ENCODE measurements around the gene RGS7. TPM values are rescaled to one million over a fixed set of nuclear protein-coding genes. Genes with fewer than 3 reads are reported as not detected.
"Not testable (repeated sequence)": the region's sequence is repeated elsewhere in the genome, so short reads cannot be mapped to it uniquely, and the experiment has no call there.

Gene RGS7
- total RNA-seq, 1 donor from 2014 or later: 0.18 TPM

- TF ChIP-seq EZH2 (IDR thresholded peaks at IDR 0.05; ENCODE audit: insufficient read depth, low read length) (no peak), CTCF (IDR thresholded peaks at IDR 0.05; ENCODE audit: insufficient read depth, low read depth, low read length) (no peak)
- no peaks in the 10 kb centered on the region for H3K36me3 ChIP-seq (ENCODE audit: insufficient read depth, low read length)
- H4K20me1 ChIP-seq (ENCODE audit: insufficient read depth, low read length): no peaks in the 10 kb centered on the region
- DNase-seq (ENCODE audit: low read depth): no peak
- no peak for FAIRE-seq
- H3K27ac ChIP-seq (ENCODE audit: low read depth, low read length): no peak overlapping the region
- no peaks in the 10 kb centered on the region for H3K36me3 Mint-ChIP-seq (ENCODE audit: low read depth, unreplicated experiment)
- H3K4me3 Mint-ChIP-seq (ENCODE audit: unreplicated experiment): no peak overlapping the region
- no peaks in the 10 kb centered on the region for H3K9me3 Mint-ChIP-seq (ENCODE audit: unreplicated experiment)
- H3K4me1 ChIP-seq (ENCODE audit: insufficient read depth, low read length): no peaks in the 10 kb centered on the region
- no peak overlapping the region for H3K4me3 ChIP-seq (ENCODE audit: insufficient read depth, low read depth, low read length)
- H3K4me2 ChIP-seq (ENCODE audit: low read length): no peak overlapping the region
- H2AFZ ChIP-seq (ENCODE audit: low read depth, low read length): no peak overlapping the region
- H3K27me3 ChIP-seq (ENCODE audit: insufficient read depth, low read length): no peaks in the 10 kb centered on the region
- H3K9ac ChIP-seq (ENCODE audit: low read length): no peak overlapping the region
- no peaks in the 10 kb centered on the region for H3K27me3 Mint-ChIP-seq (ENCODE audit: low read depth, unreplicated experiment)
- no peak overlapping the region for H3K27ac Mint-ChIP-seq (ENCODE audit: unreplicated experiment)
- H3K9me3 ChIP-seq (ENCODE audit: insufficient read depth, low read depth, low read length): no peaks in the 10 kb centered on the region
- H3K79me2 ChIP-seq (ENCODE audit: insufficient read depth, low read length): no peaks in the 10 kb centered on the region
- H3K4me1 Mint-ChIP-seq (ENCODE audit: low read depth, unreplicated experiment): peaks cover 8% of the 10 kb centered on the region
Observed at GRCh38 chr1:241090798-241091197, 266.2 kb downstream of the RGS7 start.

- not testable (repeated sequence) for H3K4me1 Mint-ChIP-seq (ENCODE audit: low read depth, unreplicated experiment); H4K20me1 ChIP-seq (ENCODE audit: insufficient read depth, low read length); H3K9ac ChIP-seq (ENCODE audit: low read length); H3K27me3 ChIP-seq (ENCODE audit: insufficient read depth, low read length); H3K4me3 Mint-ChIP-seq (ENCODE audit: unreplicated experiment); H3K4me3 ChIP-seq (ENCODE audit: insufficient read depth, low read depth, low read length); H3K4me1 ChIP-seq (ENCODE audit: insufficient read depth, low read length); H3K79me2 ChIP-seq (ENCODE audit: insufficient read depth, low read length); H3K36me3 Mint-ChIP-seq (ENCODE audit: low read depth, unreplicated experiment); H3K9me3 Mint-ChIP-seq (ENCODE audit: unreplicated experiment); DNase-seq (ENCODE audit: low read depth); H3K4me2 ChIP-seq (ENCODE audit: low read length); H3K27ac Mint-ChIP-seq (ENCODE audit: unreplicated experiment); H3K36me3 ChIP-seq (ENCODE audit: insufficient read depth, low read length); FAIRE-seq; H3K9me3 ChIP-seq (ENCODE audit: insufficient read depth, low read depth, low read length); H2AFZ ChIP-seq (ENCODE audit: low read depth, low read length); H3K27me3 Mint-ChIP-seq (ENCODE audit: low read depth, unreplicated experiment); H3K27ac ChIP-seq (ENCODE audit: low read depth, low read length)
Observed at GRCh38 chr1:241089066-241089465, 267.9 kb downstream of the RGS7 start.

- H4K20me1 ChIP-seq (ENCODE audit: insufficient read depth, low read length); H3K27me3 ChIP-seq (ENCODE audit: insufficient read depth, low read length); DNase-seq (ENCODE audit: low read depth); H3K79me2 ChIP-seq (ENCODE audit: insufficient read depth, low read length); H3K4me3 Mint-ChIP-seq (ENCODE audit: unreplicated experiment); H3K9me3 Mint-ChIP-seq (ENCODE audit: unreplicated experiment); H3K4me3 ChIP-seq (ENCODE audit: insufficient read depth, low read depth, low read length); H2AFZ ChIP-seq (ENCODE audit: low read depth, low read length); H3K9me3 ChIP-seq (ENCODE audit: insufficient read depth, low read depth, low read length); FAIRE-seq; H3K4me1 Mint-ChIP-seq (ENCODE audit: low read depth, unreplicated experiment); H3K27ac ChIP-seq (ENCODE audit: low read depth, low read length); H3K36me3 Mint-ChIP-seq (ENCODE audit: low read depth, unreplicated experiment); H3K27me3 Mint-ChIP-seq (ENCODE audit: low read depth, unreplicated experiment); H3K36me3 ChIP-seq (ENCODE audit: insufficient read depth, low read length); H3K27ac Mint-ChIP-seq (ENCODE audit: unreplicated experiment); H3K4me2 ChIP-seq (ENCODE audit: low read length); H3K4me1 ChIP-seq (ENCODE audit: insufficient read depth, low read length); H3K9ac ChIP-seq (ENCODE audit: low read length): not testable (repeated sequence)
Observed at GRCh38 chr1:241088075-241088474, 268.9 kb downstream of the RGS7 start.

GRCh38 chr1:241086686-241087085, 270.3 kb downstream of the RGS7 start:
- no peak overlapping the region for H3K27ac Mint-ChIP-seq (ENCODE audit: unreplicated experiment)

More at GRCh38 chr1:241086686-241087085, 270.3 kb downstream of the RGS7 start:
- no peaks in the 10 kb centered on the region for H3K27me3 Mint-ChIP-seq (ENCODE audit: low read depth, unreplicated experiment)
- H3K79me2 ChIP-seq (ENCODE audit: insufficient read depth, low read length): no peaks in the 10 kb centered on the region
- FAIRE-seq: no peak
- no peak overlapping the region for H3K4me3 Mint-ChIP-seq (ENCODE audit: unreplicated experiment)
- no peaks in the 10 kb centered on the region for H3K4me1 ChIP-seq (ENCODE audit: insufficient read depth, low read length)
- H3K36me3 Mint-ChIP-seq (ENCODE audit: low read depth, unreplicated experiment): no peaks in the 10 kb centered on the region
- DNase-seq (ENCODE audit: low read depth): no peak
- H3K36me3 ChIP-seq (ENCODE audit: insufficient read depth, low read length): no peaks in the 10 kb centered on the region
- TF ChIP-seq CTCF (IDR thresholded peaks at IDR 0.05; ENCODE audit: insufficient read depth, low read depth, low read length) (no peak), EZH2 (IDR thresholded peaks at IDR 0.05; ENCODE audit: insufficient read depth, low read length) (no peak)
- no peak overlapping the region for H3K9ac ChIP-seq (ENCODE audit: low read length)
- no peaks in the 10 kb centered on the region for H3K27me3 ChIP-seq (ENCODE audit: insufficient read depth, low read length)
- H3K9me3 Mint-ChIP-seq (ENCODE audit: unreplicated experiment): no peaks in the 10 kb centered on the region
- H2AFZ ChIP-seq (ENCODE audit: low read depth, low read length): no peak overlapping the region
- H3K27ac ChIP-seq (ENCODE audit: low read depth, low read length): no peak overlapping the region
- H3K4me3 ChIP-seq (ENCODE audit: insufficient read depth, low read depth, low read length): no peak overlapping the region
- no peak overlapping the region for H3K4me2 ChIP-seq (ENCODE audit: low read length)
- no peaks in the 10 kb centered on the region for H4K20me1 ChIP-seq (ENCODE audit: insufficient read depth, low read length)
- peaks cover 9% of the 10 kb centered on the region for H3K4me1 Mint-ChIP-seq (ENCODE audit: low read depth, unreplicated experiment)
- no peaks in the 10 kb centered on the region for H3K9me3 ChIP-seq (ENCODE audit: insufficient read depth, low read depth, low read length)

Measured in astrocyte (in vitro differentiated cells and primary cell).